ENCODE results near the gene EXOC6. TPM values are rescaled to one million over a fixed set of nuclear protein-coding genes. Genes with fewer than 3 reads are reported as not detected.

EXOC6 gene
- total and polyA plus RNA-seq, 2 donors from 2014 or later = 9.5 to 17.0 TPM

DNA sequence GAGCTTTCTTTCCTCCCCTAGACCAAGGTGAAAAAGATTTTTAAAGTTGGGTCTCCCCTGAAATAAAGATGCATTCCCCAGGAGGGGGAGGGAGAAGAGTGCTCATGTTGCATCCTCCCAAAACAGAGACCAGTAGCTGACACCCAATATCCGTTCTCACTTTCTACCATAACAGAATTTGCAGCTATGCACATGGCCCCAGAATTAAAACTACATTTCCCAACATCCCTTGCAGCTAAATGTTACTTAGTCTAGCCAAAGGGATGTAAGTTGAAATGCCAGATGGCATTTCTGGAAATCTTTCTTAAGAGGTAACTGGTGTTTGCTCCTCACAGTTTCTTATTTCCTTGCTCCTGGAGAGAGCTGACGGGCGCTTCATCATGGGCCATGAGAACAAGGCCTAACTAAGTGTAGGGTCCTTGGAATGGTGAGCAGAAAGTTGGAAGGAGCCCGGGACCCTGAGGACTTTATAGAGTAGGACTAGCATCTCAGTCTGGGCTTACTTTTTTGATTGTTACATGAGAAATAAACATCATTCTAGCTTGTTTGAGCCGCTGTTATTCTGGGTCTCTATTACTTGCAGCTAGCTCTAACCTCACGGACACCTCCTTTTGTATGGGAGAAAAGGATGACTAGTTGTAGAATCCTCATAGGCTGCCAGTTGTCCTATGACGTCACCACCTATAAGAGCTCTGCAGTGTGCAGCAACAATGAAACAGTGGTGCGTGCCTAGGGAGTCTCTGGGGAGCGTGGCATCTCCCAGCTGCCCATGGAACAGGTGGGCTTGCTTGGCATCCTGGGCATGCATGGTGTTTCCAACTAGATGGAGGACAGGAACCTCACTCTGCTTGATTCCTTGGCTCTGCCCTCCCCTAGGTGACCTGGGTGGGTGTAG lies 46.1 kb upstream of the EXOC6 start:
- H3K36me3 ChIP-seq (ENCODE audit: control insufficient read depth in 2 of 3, insufficient read depth in 3 of 3, low read length in 3 of 3) = no peaks in the 10 kb centered on the region
- H3K9ac ChIP-seq (ENCODE audit: low read length in 3 of 3) = no peak overlapping the region
- DNase-seq = no peak
- H3K4me3 ChIP-seq (ENCODE audit: low read length in 3 of 3) = no peak overlapping the region
- no peaks in the 10 kb centered on the region for H3K9me3 ChIP-seq (ENCODE audit: control insufficient read depth in 2 of 3, insufficient read depth in 1 of 3, low read length in 3 of 3)
- H3K4me1 ChIP-seq (ENCODE audit: control insufficient read depth in 2 of 3, insufficient read depth in 2 of 3, low read depth in 1 of 3, low read length in 3 of 3) = no peaks in the 10 kb centered on the region
- H3K27me3 ChIP-seq (ENCODE audit: control insufficient read depth, insufficient read depth, low read length) = no peaks in the 10 kb centered on the region
- H3K27ac ChIP-seq (ENCODE audit: low read depth in 2 of 2, low read length in 2 of 2) = no peak overlapping the region
- no peak for FAIRE-seq
- TF ChIP-seq, protein P1, sequence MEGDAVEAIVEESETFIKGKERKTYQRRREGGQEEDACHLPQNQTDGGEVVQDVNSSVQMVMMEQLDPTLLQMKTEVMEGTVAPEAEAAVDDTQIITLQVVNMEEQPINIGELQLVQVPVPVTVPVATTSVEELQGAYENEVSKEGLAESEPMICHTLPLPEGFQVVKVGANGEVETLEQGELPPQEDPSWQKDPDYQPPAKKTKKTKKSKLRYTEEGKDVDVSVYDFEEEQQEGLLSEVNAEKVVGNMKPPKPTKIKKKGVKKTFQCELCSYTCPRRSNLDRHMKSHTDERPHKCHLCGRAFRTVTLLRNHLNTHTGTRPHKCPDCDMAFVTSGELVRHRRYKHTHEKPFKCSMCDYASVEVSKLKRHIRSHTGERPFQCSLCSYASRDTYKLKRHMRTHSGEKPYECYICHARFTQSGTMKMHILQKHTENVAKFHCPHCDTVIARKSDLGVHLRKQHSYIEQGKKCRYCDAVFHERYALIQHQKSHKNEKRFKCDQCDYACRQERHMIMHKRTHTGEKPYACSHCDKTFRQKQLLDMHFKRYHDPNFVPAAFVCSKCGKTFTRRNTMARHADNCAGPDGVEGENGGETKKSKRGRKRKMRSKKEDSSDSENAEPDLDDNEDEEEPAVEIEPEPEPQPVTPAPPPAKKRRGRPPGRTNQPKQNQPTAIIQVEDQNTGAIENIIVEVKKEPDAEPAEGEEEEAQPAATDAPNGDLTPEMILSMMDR (IDR thresholded peaks at IDR 0.05; ENCODE audit: borderline replicate concordance, extremely low read depth, insufficient read depth) = no peak
- intact Hi-C loops (cut with DNase I) = no loop called here

DNA sequence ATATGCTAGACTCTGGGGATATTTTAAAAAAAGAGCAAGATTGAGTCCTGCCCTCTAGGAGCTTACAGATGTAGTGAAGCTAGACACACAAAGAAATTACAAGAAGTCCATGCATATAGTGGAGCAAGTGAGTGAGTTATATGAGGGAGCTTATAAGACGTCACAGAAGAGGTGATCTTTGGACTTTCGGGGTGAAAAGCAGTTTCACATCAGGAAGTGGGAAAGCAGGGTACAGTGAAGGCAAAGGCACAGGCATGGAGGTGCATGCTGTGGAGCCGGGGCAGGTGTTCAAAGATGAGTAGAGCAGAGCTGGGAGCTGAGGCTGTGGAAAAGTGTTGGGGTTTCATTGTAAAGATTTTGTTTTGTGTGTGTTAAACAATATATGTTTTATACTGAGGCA lies 38.5 kb upstream of the EXOC6 start:
- no peaks in the 10 kb centered on the region for H3K9me3 ChIP-seq (ENCODE audit: control insufficient read depth in 2 of 3, insufficient read depth in 1 of 3, low read length in 3 of 3)
- no peaks in the 10 kb centered on the region for H3K36me3 ChIP-seq (ENCODE audit: control insufficient read depth in 2 of 3, insufficient read depth in 3 of 3, low read length in 3 of 3)
- no peaks in the 10 kb centered on the region for H3K27me3 ChIP-seq (ENCODE audit: control insufficient read depth, insufficient read depth, low read length)
- TF ChIP-seq, protein P1 (IDR thresholded peaks at IDR 0.05; ENCODE audit: borderline replicate concordance, extremely low read depth, insufficient read depth) = no peak
- intact Hi-C loops (cut with DNase I) = no loop called here
- no peak overlapping the region for H3K27ac ChIP-seq (ENCODE audit: low read depth in 2 of 2, low read length in 2 of 2)
- no peaks in the 10 kb centered on the region for H3K4me1 ChIP-seq (ENCODE audit: control insufficient read depth in 2 of 3, insufficient read depth in 2 of 3, low read depth in 1 of 3, low read length in 3 of 3)
- DNase-seq (no peak), FAIRE-seq (no peak)
- H3K4me3 ChIP-seq (ENCODE audit: low read length in 3 of 3) = no peak overlapping the region
- no peak overlapping the region for H3K9ac ChIP-seq (ENCODE audit: low read length in 3 of 3)

DNA sequence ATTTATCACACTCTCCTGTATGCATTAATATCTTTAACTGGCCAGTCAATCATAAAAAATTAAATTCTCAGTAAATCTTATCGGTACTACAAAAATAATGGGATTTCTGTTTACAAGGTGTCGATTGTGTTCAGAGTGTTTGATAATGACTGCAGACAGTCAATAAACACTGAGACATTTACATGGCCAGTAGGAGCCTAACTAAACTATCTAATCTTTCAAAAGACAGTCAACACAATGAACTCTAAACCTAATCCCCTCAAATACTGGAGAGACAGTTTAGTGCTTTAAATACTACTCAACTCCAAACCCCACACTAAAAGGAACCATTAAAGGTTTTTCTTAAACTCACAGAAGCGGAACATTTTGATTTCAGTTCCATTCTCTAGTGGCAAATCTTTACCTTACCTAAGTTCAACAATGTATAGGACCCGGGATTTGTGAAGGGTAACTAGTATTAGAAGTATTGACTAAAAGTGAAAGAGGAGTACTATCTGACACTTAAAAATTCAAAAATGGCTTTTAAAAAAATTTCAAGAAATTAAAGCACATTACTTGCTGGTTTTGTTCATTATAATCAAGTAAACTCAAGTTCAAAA lies 37.3 kb upstream of the EXOC6 start:
- Histone ChIP-seq H3K4me1 (ENCODE audit: control insufficient read depth in 2 of 3, insufficient read depth in 2 of 3, low read depth in 1 of 3, low read length in 3 of 3) (no peaks in the 10 kb centered on the region), H3K36me3 (ENCODE audit: control insufficient read depth in 2 of 3, insufficient read depth in 3 of 3, low read length in 3 of 3) (no peaks in the 10 kb centered on the region), H3K27ac (ENCODE audit: low read depth in 2 of 2, low read length in 2 of 2) (no peak overlapping the region), H3K9ac (ENCODE audit: low read length in 3 of 3) (no peak overlapping the region), H3K27me3 (ENCODE audit: control insufficient read depth, insufficient read depth, low read length) (no peaks in the 10 kb centered on the region), H3K9me3 (ENCODE audit: control insufficient read depth in 2 of 3, insufficient read depth in 1 of 3, low read length in 3 of 3) (no peaks in the 10 kb centered on the region), H3K4me3 (ENCODE audit: low read length in 3 of 3) (no peak overlapping the region)
- DNase-seq (no peak), FAIRE-seq (no peak)
- TF ChIP-seq, protein P1 (IDR thresholded peaks at IDR 0.05; ENCODE audit: borderline replicate concordance, extremely low read depth, insufficient read depth) = no peak
- intact Hi-C loops (cut with DNase I) = no loop called here

Data from kidney (tissue), 14 donors.